Gastroesophageal sphincter (tissue), 4 donors: Measurements from ENCODE around the gene VPS41. TPM values are rescaled to one million over a fixed set of nuclear protein-coding genes. Genes with fewer than 3 reads are reported as not detected.

Experiments
- ATAC-seq: fragments of 150-250 bp; one replicate; pipeline ENCODE4 v1.9.1; 2016; ENCODE audit warnings: mild to moderate bottlenecking, moderate library complexity
- H3K27ac ChIP-seq, 4 donors: fragments of 200-600 bp; sonication (generic) in 3 of 4; 1 replicate in 3 of 4; 2 replicates in 1 of 4; pipeline ENCODE4 v1.5.1; 2016 to 2019
- H3K27me3 ChIP-seq: fragments of 200-600 bp; sonication (generic); one replicate; pipeline ENCODE4 v1.5.1; 2019
- H3K36me3 ChIP-seq, 2 donors: fragments of 200-600 bp; sonication (generic); one replicate each; pipeline ENCODE4 v1.5.1; 2019; ENCODE audit warnings: control low read depth in 1 of 2
- H3K4me1 ChIP-seq, 3 donors: fragments of 200-600 bp; sonication (generic); 1 replicate in 2 of 3; 2 replicates in 1 of 3; pipeline ENCODE4 v1.5.1; 2016 to 2019; ENCODE audit warnings: control low read depth in 2 of 3
- H3K4me3 ChIP-seq, 2 donors: fragments of 200-600 bp; sonication (generic); one replicate each; pipeline ENCODE4 v1.5.1; 2019; ENCODE audit warnings: mild to moderate bottlenecking in 1 of 2, moderate library complexity in 1 of 2
- H3K9me3 ChIP-seq, 3 donors: fragments of 200-600 bp; sonication (generic); one replicate each; pipeline ENCODE4 v1.5.1; 2017 to 2019; ENCODE audit warnings: control low read depth in 2 of 3
- CTCF ChIP-seq, 4 experiments: fragments of 200-600 bp in 2 of 4; fragments of 450-650 bp in 2 of 4; sonication (generic) in 1 of 4; IDR thresholded peaks; one replicate each; pipeline ENCODE4 v1.5.1; 2017 to 2019; ENCODE audit warnings: antibody characterized with exemption in 4 of 4, mild to moderate bottlenecking in 2 of 4, moderate library complexity in 2 of 4
- EP300 ChIP-seq: sonication (generic); formaldehyde crosslinking; IDR thresholded peaks from one replicate; pipeline ENCODE4 v1.6.1; 2017; ENCODE audit warnings: antibody characterized with exemption, mild to moderate bottlenecking
- POLR2A ChIP-seq, 2 donors: fragments of 450-650 bp; IDR thresholded peaks; one replicate each; pipeline ENCODE4 v1.6.1; 2017; ENCODE audit warnings: antibody characterized with exemption in 2 of 2, mild to moderate bottlenecking in 2 of 2, moderate library complexity in 1 of 2
- POLR2AphosphoS5 ChIP-seq: sonication (generic); formaldehyde crosslinking; IDR thresholded peaks from one replicate; pipeline ENCODE4 v1.6.1; 2017; ENCODE audit warnings: antibody characterized with exemption
- WGBS, 2 donors: methylation state at CpG; one replicate each; pipeline ENCODE4 v1.1.5; 2018; ENCODE audit warnings: low coverage in 1 of 2; 5-methylcytosine and 5-hydroxymethylcytosine counted together
- total RNA-seq, 4 donors: library from RNA; depleted of rRNA; stranded (reverse); fragments of >200 nt; gene quantifications; one replicate each; pipeline ENCODE4 v1.1.0, GENCODE V29; 2016

Gene VPS41
- total RNA-seq, 4 donors from 2014 or later: 33.7 to 71.8 (median 44.3) TPM

GRCh38 chr7:38824948-38825347 is 84.0 kb downstream of the VPS41 start:
- H3K27ac ChIP-seq: no peak overlapping the region
- H3K4me1 ChIP-seq: peaks cover 5 to 24% (median 7%) of the 10 kb centered on the region in 3 donors
- peaks cover 0 to 7% (median 0%) of the 10 kb centered on the region in 3 donors for H3K9me3 ChIP-seq
- no peak for TF ChIP-seq POLR2AphosphoS5
- no peak for TF ChIP-seq POLR2A (IDR thresholded peaks at IDR 0.05)
- TF ChIP-seq CTCF (IDR thresholded peaks at IDR 0.05): no peak
- no peak for TF ChIP-seq EP300
- WGBS, 2 donors: 94 to 100% methylated on average over 3 of the region's 3 CpGs
- no peak overlapping the region for H3K4me3 ChIP-seq
- no peak for ATAC-seq
- no peaks in the 10 kb centered on the region for H3K27me3 ChIP-seq
- peaks cover 0 to 6% of the 10 kb centered on the region in 2 donors for H3K36me3 ChIP-seq

GRCh38 chr7:38822549-38822948 is 86.4 kb downstream of the VPS41 start:
- H3K4me3 ChIP-seq: no peak overlapping the region
- WGBS, 2 donors: 89 to 91% methylated on average over 1 of the region's 1 CpG
- no peak overlapping the region for H3K27ac ChIP-seq
- peaks cover 0 to 23% of the 10 kb centered on the region in 2 donors for H3K36me3 ChIP-seq
- TF ChIP-seq EP300: no peak
- no peak for TF ChIP-seq POLR2AphosphoS5
- H3K4me1 ChIP-seq: peaks cover 5 to 24% (median 7%) of the 10 kb centered on the region in 3 donors
- H3K27me3 ChIP-seq: no peaks in the 10 kb centered on the region
- no peak for ATAC-seq
- H3K9me3 ChIP-seq: peaks cover 0 to 7% (median 0%) of the 10 kb centered on the region in 3 donors

GRCh38 chr7:38820571-38820970 is 88.4 kb downstream of the VPS41 start:
- ATAC-seq: no peak
- Histone ChIP-seq H3K4me3 (no peak overlapping the region), H3K4me1 (peaks cover 0 to 4% (median 0%) of the 10 kb centered on the region in 3 donors), H3K36me3 (peaks cover 0 to 40% of the 10 kb centered on the region in 2 donors), H3K27ac (no peak overlapping the region), H3K9me3 (peaks cover 0 to 7% (median 0%) of the 10 kb centered on the region in 3 donors), H3K27me3 (no peaks in the 10 kb centered on the region)
- 88 to 96% methylated on average over 4 of the region's 4 CpGs for WGBS, 2 donors
- TF ChIP-seq POLR2A (IDR thresholded peaks at IDR 0.05) (no peak), CTCF (IDR thresholded peaks at IDR 0.05) (no peak), POLR2AphosphoS5 (no peak), EP300 (no peak)

- H3K9me3 ChIP-seq: peaks cover 0 to 7% (median 0%) of the 10 kb centered on the region in 3 donors
- 82 to 86% methylated on average over 2 of the region's 2 CpGs for WGBS, 2 donors
- no peak overlapping the region for H3K4me3 ChIP-seq
- no peak overlapping the region for H3K27ac ChIP-seq
- H3K4me1 ChIP-seq: no peaks in the 10 kb centered on the region
- peaks cover 0 to 49% of the 10 kb centered on the region in 2 donors for H3K36me3 ChIP-seq
- no peaks in the 10 kb centered on the region for H3K27me3 ChIP-seq
- ATAC-seq: no peak
- TF ChIP-seq CTCF (IDR thresholded peaks at IDR 0.05): no peak
Observed at GRCh38 chr7:38819463-38819862, 89.5 kb downstream of the VPS41 start.

GRCh38 chr7:38817526-38817925 is 91.5 kb downstream of the VPS41 start:
- ATAC-seq: no peak

More at GRCh38 chr7:38817526-38817925, 91.5 kb downstream of the VPS41 start:
- no peak for TF ChIP-seq POLR2AphosphoS5
- no peak for TF ChIP-seq CTCF (IDR thresholded peaks at IDR 0.05)
- no peak for TF ChIP-seq POLR2A (IDR thresholded peaks at IDR 0.05)
- no peak for TF ChIP-seq EP300
- no peaks in the 10 kb centered on the region for H3K27me3 ChIP-seq
- no peaks in the 10 kb centered on the region for H3K4me1 ChIP-seq
- no peak overlapping the region for H3K4me3 ChIP-seq
- H3K9me3 ChIP-seq: no peaks in the 10 kb centered on the region
- H3K27ac ChIP-seq: no peak overlapping the region
- H3K36me3 ChIP-seq: peaks cover 0 to 49% of the 10 kb centered on the region in 2 donors
- 93 to 98% methylated on average over 2 to 6 of the region's 7 CpGs for WGBS, 2 donors
